Gastrocnemius medialis (tissue), 4 donors: Measurements from ENCODE around the gene OR51F1. TPM values are rescaled to one million over a fixed set of nuclear protein-coding genes. Genes with fewer than 3 reads are reported as not detected.
"Not testable (repeated sequence)": the region's sequence is repeated elsewhere in the genome, so short reads cannot be mapped to it uniquely, and the experiment has no call there.

Experiments used
- ATAC-seq, 2 donors: fragments of 150-250 bp; one replicate each; pipeline ENCODE4 v1.9.1; 2016
- DNase-seq, 2 donors: peaks; one replicate each; pipeline ENCODE4 v3.0.0-alpha.2; 2019
- H3K27ac ChIP-seq, 4 donors: fragments of 200-600 bp; sonication (generic); 1 replicate in 1 of 4; 2 replicates in 3 of 4; pipeline ENCODE4 v1.5.1; 2016 to 2018; ENCODE audit warnings: mild to moderate bottlenecking in 2 of 4, moderate library complexity in 1 of 4
- H3K27me3 ChIP-seq, 3 donors: fragments of 200-600 bp; sonication (generic) in 2 of 3; 1 replicate in 1 of 3; 2 replicates in 2 of 3; pipeline versions ENCODE4 v1.5.1 to v1.6.0; 2016 to 2019; ENCODE audit warnings: mild to moderate bottlenecking in 1 of 3, moderate library complexity in 1 of 3
- H3K36me3 ChIP-seq, 2 donors: fragments of 200-600 bp; sonication (generic) in 1 of 2; one replicate each; pipeline ENCODE4 v1.5.1; 2017 to 2018
- H3K4me1 ChIP-seq, 2 donors: fragments of 200-600 bp; sonication (generic) in 1 of 2; one replicate each; pipeline ENCODE4 v1.5.1; 2016 to 2017; ENCODE audit warnings: mild to moderate bottlenecking in 2 of 2
- H3K4me3 ChIP-seq, 4 donors: fragments of 200-600 bp; sonication (generic) in 3 of 4; 1 replicate in 1 of 4; 2 replicates in 3 of 4; pipeline ENCODE4 v1.5.1; 2016 to 2019; ENCODE audit warnings: mild to moderate bottlenecking in 2 of 4
- H3K9me3 ChIP-seq, 3 donors: fragments of 200-600 bp; sonication (generic) in 2 of 3; 1 replicate in 1 of 3; 2 replicates in 2 of 3; pipeline ENCODE4 v1.5.1; 2016 to 2019
- CTCF ChIP-seq, 5 experiments: fragments of 450-650 bp in 3 of 5; fragments of 200-600 bp in 2 of 5; sonication (generic) in 2 of 5; IDR thresholded peaks in 4 of 5; conservative IDR thresholded peaks in 1 of 5; 1 replicate in 4 of 5; 2 replicates in 1 of 5; pipeline ENCODE4 v1.5.1; 2016 to 2019; ENCODE audit warnings: antibody characterized with exemption in 5 of 5, mild to moderate bottlenecking in 3 of 5, moderate library complexity in 3 of 5
- POLR2A ChIP-seq, 2 donors: fragments of 450-650 bp; IDR thresholded peaks; one replicate each; pipeline ENCODE4 v1.6.1; 2017; ENCODE audit warnings: antibody characterized with exemption in 2 of 2, mild to moderate bottlenecking in 2 of 2, moderate library complexity in 2 of 2
- in situ Hi-C, 4 donors: fragments of 200-750 bp; cut with MboI; loops; one replicate each; pipeline versions ENCODE4 v1.15.0 to v1.8.0; 2017; ENCODE audit warnings: low sequenced_read_pairs in 4 of 4
- intact Hi-C: fragments of 100-400 bp; cut with DNase I; formaldehyde crosslinking; loops from one replicate; pipeline ENCODE4 v1.15.1; 2023; ENCODE audit warnings: low total_unique reads
- total RNA-seq, 4 donors: library from RNA; depleted of rRNA; stranded (reverse); fragments of >200 nt; gene quantifications; one replicate each; pipeline versions ENCODE4 v1.1.0 to v1.2.3, GENCODE V29; 2016

OR51F1 gene, protein sequence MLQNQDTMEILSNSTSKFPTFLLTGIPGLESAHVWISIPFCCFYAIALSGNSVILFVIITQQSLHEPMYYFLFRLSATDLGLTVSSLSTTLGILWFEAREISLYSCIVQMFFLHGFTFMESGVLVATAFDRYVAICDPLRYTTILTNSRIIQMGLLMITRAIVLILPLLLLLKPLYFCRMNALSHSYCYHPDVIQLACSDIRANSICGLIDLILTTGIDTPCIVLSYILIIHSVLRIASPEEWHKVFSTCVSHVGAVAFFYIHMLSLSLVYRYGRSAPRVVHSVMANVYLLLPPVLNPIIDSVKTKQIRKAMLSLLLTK
- total RNA-seq, result not detected

GRCh38 chr11:4769838-4770237 is at the start of gene OR51F1:
OR51F1 (minus strand) TSS chr11:4769938; CDS start chr11:4769938, 0 bp downstream.
- no peak for TF ChIP-seq CTCF (IDR thresholded peaks at IDR 0.05 in 4 of 5, conservative IDR thresholded peaks at IDR 0.05 in 1 of 5)
- TF ChIP-seq POLR2A (IDR thresholded peaks at IDR 0.05), result no peak
- Histone ChIP-seq H3K4me1 (no peaks in the 10 kb centered on the region), H3K27ac (no peak within 1 kb of the TSS), H3K27me3 (no peaks in the 10 kb centered on the region), H3K4me3 (no peak within 1 kb of the TSS), H3K9me3 (no peaks in the 10 kb centered on the region), H3K36me3 (no peaks in the 10 kb centered on the region)
- intact Hi-C loops (no loop called here), in situ Hi-C loops (no loop called here)
- DNase-seq, result no peak
- ATAC-seq, result no peak

GRCh38 chr11:4809246-4809645 is 39.5 kb upstream of the OR51F1 start:
- intact Hi-C loops (no loop called here), in situ Hi-C loops (no loop called here)

DNA sequence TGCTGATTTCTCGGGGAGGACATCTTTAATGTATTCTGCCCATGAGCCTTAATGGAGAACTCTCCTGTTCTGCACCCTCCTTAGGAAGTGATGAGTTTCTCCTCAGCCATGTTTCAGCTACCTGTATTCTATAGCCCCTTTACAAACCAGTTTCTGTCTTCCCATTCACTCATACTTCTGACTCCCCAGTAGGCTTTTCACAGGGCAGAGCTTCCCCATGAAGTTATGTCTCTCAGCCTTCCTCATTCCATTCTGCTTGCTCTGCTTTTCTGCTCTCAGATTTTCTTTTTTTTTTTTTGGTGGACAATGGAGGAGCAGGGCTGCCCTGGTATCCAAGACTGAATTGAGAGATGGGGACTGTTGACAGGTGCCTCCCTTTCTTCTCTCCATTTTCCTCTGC is 38.7 kb upstream of the OR51F1 start:
- in situ Hi-C loops (no loop called here), intact Hi-C loops (no loop called here)
- Histone ChIP-seq H3K36me3 (no peaks in the 10 kb centered on the region), H3K27ac (no peak overlapping the region), H3K4me1 (no peaks in the 10 kb centered on the region), H3K9me3 (no peaks in the 10 kb centered on the region), H3K4me3 (no peak overlapping the region), H3K27me3 (no peaks in the 10 kb centered on the region)
- no peak for ATAC-seq
- no peak for TF ChIP-seq CTCF (IDR thresholded peaks at IDR 0.05 in 4 of 5, conservative IDR thresholded peaks at IDR 0.05 in 1 of 5)
- no peak for TF ChIP-seq POLR2A (IDR thresholded peaks at IDR 0.05)
- DNase-seq, result no peak

More at GRCh38 chr11:4809246-4809645, 39.5 kb upstream of the OR51F1 start:
- Histone ChIP-seq H3K27me3 (no peaks in the 10 kb centered on the region), H3K4me1 (no peaks in the 10 kb centered on the region), H3K27ac (no peak overlapping the region), H3K36me3 (no peaks in the 10 kb centered on the region), H3K4me3 (no peak overlapping the region), H3K9me3 (no peaks in the 10 kb centered on the region)
- DNase-seq (no peak), ATAC-seq (no peak)
- TF ChIP-seq CTCF (IDR thresholded peaks at IDR 0.05 in 4 of 5, conservative IDR thresholded peaks at IDR 0.05 in 1 of 5) (no peak), POLR2A (IDR thresholded peaks at IDR 0.05) (no peak)

- DNase-seq, result no peak
- H3K36me3 ChIP-seq, result no peaks in the 10 kb centered on the region
- no peak within 1 kb of the TSS for H3K27ac ChIP-seq
- no peaks in the 10 kb centered on the region for H3K9me3 ChIP-seq
- no peaks in the 10 kb centered on the region for H3K4me1 ChIP-seq
- no peak within 1 kb of the TSS for H3K4me3 ChIP-seq
- TF ChIP-seq CTCF (IDR thresholded peaks at IDR 0.05 in 4 of 5, conservative IDR thresholded peaks at IDR 0.05 in 1 of 5) (no peak), POLR2A (IDR thresholded peaks at IDR 0.05) (no peak)
- no peaks in the 10 kb centered on the region for H3K27me3 ChIP-seq
- intact Hi-C loops, result no loop called here
- in situ Hi-C loops, result no loop called here
- no peak for ATAC-seq
These were observed 34.5 kb upstream of the OR51F1 start, which contains the start of gene OR52R1 for GRCh38 chr11:4804280-4804679. OR52R1 (minus strand) TSS chr11:4804380; CDS start chr11:4804380, 0 bp downstream.

GRCh38 chr11:4801316-4801715 is 31.6 kb upstream of the OR51F1 start:
- in situ Hi-C loops, H3K27ac ChIP-seq, H3K27me3 ChIP-seq, H3K4me3 ChIP-seq, H3K36me3 ChIP-seq, DNase-seq, ATAC-seq, H3K9me3 ChIP-seq, H3K4me1 ChIP-seq, intact Hi-C loops: not testable (repeated sequence)
